SK-N-SH (cell line): ENCODE data around the gene RAB3IL1. TPM values are rescaled to one million over a fixed set of nuclear protein-coding genes. Genes with fewer than 3 reads are reported as not detected.

Experiments used
- CTCF ChIA-PET: fragments of 300-600, 350-600 bp; formaldehyde crosslinking; extraction: SDS; loops from one replicate; lab custom pipeline; 2021; lab: Yijun Ruan, JAX
- POLR2A ChIA-PET: fragments of 350-600 bp; sonication (Branson Sonifier 250); formaldehyde crosslinking; extraction: SDS; loops from one replicate; lab custom pipeline; 2020; ENCODE audit warnings: antibody characterized with exemption, inconsistent platforms; lab: Yijun Ruan, JAX
- DNase-seq: peaks from one replicate; pipeline ENCODE4 v3.0.0; 2012
- H2AFZ ChIP-seq: fragments of 200-600 bp; sonication (generic); 2 replicates; pipeline ENCODE4 v1.8.1; 2016; ENCODE audit warnings: antibody characterized with exemption, mild to moderate bottlenecking, low read depth
- H3F3A ChIP-seq: fragments of 200-600 bp; sonication (generic); replicated peaks from 2 replicates; pipeline ENCODE3; 2016; ENCODE audit warnings: antibody characterized with exemption, mild to moderate bottlenecking; ENCODE audit not compliant: insufficient read depth
- H3K27ac ChIP-seq, 2 experiments: fragments of 200-500 bp in 1 of 2; fragments of 200-600 bp in 1 of 2; sonication (Bioruptor generic) in 1 of 2; sonication (generic), shearing (Covaris generic) in 1 of 2; 2 replicates each; pipeline versions ENCODE4 v1.5.1 to v1.6.1; 2014 to 2016; ENCODE audit warnings: low read depth in 2 of 2, inconsistent platforms in 1 of 2, low read length in 1 of 2, mild to moderate bottlenecking in 1 of 2, mixed read lengths in 1 of 2
- H3K27me3 ChIP-seq: fragments of 200-600 bp; sonication (generic), shearing (Covaris generic); 2 replicates; pipeline ENCODE4 v1.6.1; 2016; ENCODE audit warnings: mixed run types; ENCODE audit not compliant: insufficient read depth
- H3K36me3 ChIP-seq, 2 experiments: fragments of 200-500 bp in 1 of 2; fragments of 200-600 bp in 1 of 2; sonication (Bioruptor generic) in 1 of 2; sonication (generic) in 1 of 2; replicated peaks in 1 of 2; 2 replicates each; pipeline versions ENCODE3 to v1.5.1; 2014 to 2016; ENCODE audit warnings: low read length in 1 of 2, mild to moderate bottlenecking in 1 of 2; ENCODE audit not compliant: insufficient read depth in 2 of 2, control insufficient read depth in 1 of 2
- H3K4me1 ChIP-seq, 2 experiments: fragments of 200-500 bp in 1 of 2; fragments of 200-600 bp in 1 of 2; sonication (Bioruptor generic) in 1 of 2; sonication (generic), shearing (Covaris generic) in 1 of 2; 2 replicates each; pipeline versions ENCODE4 v1.5.1 to v1.6.1; 2014 to 2016; ENCODE audit warnings: low read depth in 1 of 2, low read length in 1 of 2, mixed run types in 1 of 2; ENCODE audit not compliant: insufficient read depth in 2 of 2, control insufficient read depth in 1 of 2
- H3K4me2 ChIP-seq: fragments of 200-600 bp; sonication (generic), shearing (Covaris generic); 2 replicates; pipeline ENCODE4 v1.6.1; 2017; ENCODE audit warnings: mixed run types
- H3K4me3 ChIP-seq, 2 experiments: fragments of 200-500 bp in 1 of 2; fragments of 200-600 bp in 1 of 2; sonication (Bioruptor generic) in 1 of 2; sonication (generic), shearing (Covaris generic) in 1 of 2; 2 replicates each; pipeline versions ENCODE4 v1.5.1 to v1.8.1; 2014 to 2016; ENCODE audit warnings: low read depth in 2 of 2, inconsistent platforms in 1 of 2, low read length in 1 of 2, mild to moderate bottlenecking in 1 of 2, mixed read lengths in 1 of 2, moderate library complexity in 1 of 2
- H3K79me2 ChIP-seq: fragments of 200-600 bp; sonication (generic); 2 replicates; pipeline ENCODE4 v1.8.1; 2017; ENCODE audit warnings: mild to moderate bottlenecking; ENCODE audit not compliant: insufficient read depth
- H3K9ac ChIP-seq: fragments of 200-600 bp; sonication (generic); 2 replicates; pipeline ENCODE4 v1.6.1; 2017; ENCODE audit warnings: mixed run types
- H3K9me2 ChIP-seq: fragments of 200-600 bp; sonication (generic); 2 replicates; pipeline ENCODE4 v1.6.1; 2017; ENCODE audit warnings: mixed run types
- H3K9me3 ChIP-seq: fragments of 200-600 bp; sonication (generic); 2 replicates; pipeline ENCODE4 v1.6.1; 2017; ENCODE audit warnings: mixed run types, mild to moderate bottlenecking, moderate library complexity
- H4K20me1 ChIP-seq: fragments of 200-600 bp; sonication (generic); 2 replicates; pipeline ENCODE4 v1.6.1; 2017; ENCODE audit warnings: mild to moderate bottlenecking, mixed run types; ENCODE audit not compliant: insufficient read depth
- ELF1 ChIP-seq: IDR thresholded peaks from 2 replicates; pipeline ENCODE4 v1.4.0; 2012
- FOSL2 ChIP-seq: IDR thresholded peaks from 2 replicates; pipeline ENCODE4 v1.4.0; 2012; ENCODE audit warnings: low read depth, mild to moderate bottlenecking, moderate library complexity, borderline replicate concordance
- FOXJ3 ChIP-seq: sonication (generic); formaldehyde crosslinking; IDR thresholded peaks from 2 replicates; pipeline ENCODE4 v1.5.1; 2020; ENCODE audit warnings: mild to moderate bottlenecking, missing genetic modification reagents
- FOXM1 ChIP-seq: IDR thresholded peaks from 2 replicates; pipeline ENCODE4 v1.4.0; 2012; ENCODE audit warnings: low read depth, mild to moderate bottlenecking
- JUND ChIP-seq: IDR thresholded peaks from 2 replicates; pipeline ENCODE4 v1.4.0; 2012
- NRF1 ChIP-seq: IDR thresholded peaks from 2 replicates; pipeline ENCODE4 v1.6.1; 2012; ENCODE audit warnings: low read depth, mild to moderate bottlenecking, low read length
- POLR2AphosphoS5 ChIP-seq: IDR thresholded peaks from 2 replicates; pipeline ENCODE4 v1.6.1; 2012; ENCODE audit warnings: low read depth, low read length
- RFX5 ChIP-seq: IDR thresholded peaks from 2 replicates; pipeline ENCODE4 v1.6.1; 2012; ENCODE audit warnings: mild to moderate bottlenecking, improper control_type of control experiment, low read length
- RXRA ChIP-seq: IDR thresholded peaks from 2 replicates; pipeline ENCODE4 v1.4.0; 2012; ENCODE audit warnings: low read depth, mild to moderate bottlenecking, borderline replicate concordance
- SIN3A ChIP-seq: IDR thresholded peaks from 2 replicates; pipeline ENCODE4 v1.6.1; 2012; ENCODE audit warnings: low read depth, mild to moderate bottlenecking, low read length, moderate library complexity, borderline replicate concordance
- SMC3 ChIP-seq: IDR thresholded peaks from 2 replicates; pipeline ENCODE4 v1.6.1; 2012; ENCODE audit warnings: low read depth, low read length, improper control_type of control experiment
- TAF1 ChIP-seq: IDR thresholded peaks from 2 replicates; pipeline ENCODE4 v1.6.1; 2012; ENCODE audit warnings: low read depth, mild to moderate bottlenecking, low read length, moderate library complexity, borderline replicate concordance
- TCF12 ChIP-seq: IDR thresholded peaks from 2 replicates; pipeline ENCODE4 v1.4.0; 2012
- USF1 ChIP-seq: IDR thresholded peaks from 2 replicates; pipeline ENCODE4 v1.4.0; 2012; ENCODE audit warnings: low read depth, borderline replicate concordance
- USF2 ChIP-seq: fragments of 150-350 bp; IDR thresholded peaks from 2 replicates; pipeline ENCODE4 v1.6.1; 2017; ENCODE audit warnings: antibody characterized with exemption, low read length, low read depth, borderline replicate concordance
- YY1 ChIP-seq: IDR thresholded peaks from 2 replicates; pipeline ENCODE4 v1.4.0; 2012; ENCODE audit warnings: low read depth, mild to moderate bottlenecking
- WGBS: methylation state at CpG from one replicate; pipeline ENCODE4 v1.1.6; 2017; ENCODE audit warnings: low lambda C conversion rate; 5-methylcytosine and 5-hydroxymethylcytosine counted together
- polyA plus RNA-seq, 3 experiments: library from polyadenylated mRNA; depleted of rRNA; stranded (reverse); fragments of >200 nt; gene quantifications; 2 replicates each; pipeline ENCODE4 v1.2.3, GENCODE V29; 2012
- TF ChIP-seq, protein P1 (sequence below): IDR thresholded peaks from 2 replicates; pipeline ENCODE4 v1.4.0; 2012; ENCODE audit warnings: low read depth
- TF ChIP-seq, protein P2 (sequence below): fragments of 150-350 bp; IDR thresholded peaks from 2 replicates; pipeline ENCODE4 v1.6.1; 2016; ENCODE audit warnings: mild to moderate bottlenecking, low read depth, low read length

The RAB3IL1 gene
- polyA plus RNA-seq, 1 of the 3 experiments (the other 2 are of a cell fraction), result 10.2 TPM

DNA sequence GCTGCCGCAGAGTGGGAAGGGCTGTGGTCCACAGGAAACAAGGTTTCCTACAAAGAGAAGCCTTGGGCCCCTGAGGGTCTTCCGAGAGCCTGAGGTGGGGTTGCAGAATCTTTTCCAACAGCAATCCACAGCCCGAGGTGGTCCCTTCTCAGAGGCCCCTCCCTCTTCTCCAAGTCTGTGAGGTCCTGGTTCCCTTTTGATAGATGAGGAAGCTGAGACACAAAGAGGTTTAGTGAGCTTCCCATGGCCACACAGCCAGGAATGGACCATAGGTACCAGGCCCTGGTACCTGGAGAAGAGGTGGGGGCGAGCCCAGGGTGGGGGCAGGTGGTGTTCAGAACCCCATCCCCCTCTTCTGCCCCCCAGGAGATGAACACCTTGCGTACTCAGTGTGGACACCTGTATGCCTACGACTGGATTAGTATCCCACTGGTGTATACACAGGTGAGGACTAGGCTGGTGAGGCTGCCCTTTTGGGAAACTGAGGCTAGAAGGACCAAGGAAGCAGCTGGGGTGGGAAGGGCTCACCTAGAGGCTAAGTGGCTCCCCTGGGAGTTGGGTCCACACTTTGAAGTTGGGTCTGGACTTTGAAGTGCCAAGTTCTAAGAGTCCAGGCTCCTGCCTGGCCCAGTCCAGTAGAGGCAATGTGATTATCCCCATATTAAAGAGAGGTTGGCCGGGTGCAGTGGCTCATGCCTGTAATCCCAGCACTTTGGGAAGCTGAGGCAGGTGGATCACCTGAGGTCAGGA, 39.8 kb upstream of the RAB3IL1 start:
- Histone ChIP-seq H3K4me1 (no peaks in the 10 kb centered on the region), H3K27me3 (no peaks in the 10 kb centered on the region), H4K20me1 (no peaks in the 10 kb centered on the region; the same call in 1 of the 2 replicates), H3K79me2 (no peaks in the 10 kb centered on the region), H3K9me3 (no peaks in the 10 kb centered on the region), H3K36me3 (no peaks in the 10 kb centered on the region), H3F3A (no peaks in the 10 kb centered on the region), H3K4me2 (no peak overlapping the region), H3K4me3 (no peak overlapping the region), H3K27ac (no peak overlapping the region), H3K9me2 (no peaks in the 10 kb centered on the region), H2AFZ (no peak overlapping the region), H3K9ac (no peak overlapping the region)
- DNase-seq, result no peak
- WGBS, result 89% methylated on average over 7 of the region's 7 CpGs
- POLR2A ChIA-PET, result interaction anchor here (1.2 to 4.1 kb wide), 2 partner anchors 8 to 10 kb away, joined by 3 to 17 read pairs; partner anchors contain the start of genes BEST1 and FTH1
- CTCF ChIA-PET, result interaction anchor here (1.5 to 7.4 kb wide), 3 partner anchors 9 to 125 kb away, joined by 6 to 47 read pairs (median 6); no protein-coding TSS in a partner anchor
- TF ChIP-seq USF2, result no peak
- no peak for TF ChIP-seq YY1
- TF ChIP-seq FOXJ3, result no peak
- TF ChIP-seq, protein P1, sequence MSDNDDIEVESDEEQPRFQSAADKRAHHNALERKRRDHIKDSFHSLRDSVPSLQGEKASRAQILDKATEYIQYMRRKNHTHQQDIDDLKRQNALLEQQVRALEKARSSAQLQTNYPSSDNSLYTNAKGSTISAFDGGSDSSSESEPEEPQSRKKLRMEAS, result no peak
- TF ChIP-seq RFX5, result no peak
- no peak for TF ChIP-seq TCF12
- no peak for TF ChIP-seq FOXM1
- TF ChIP-seq, protein P2, sequence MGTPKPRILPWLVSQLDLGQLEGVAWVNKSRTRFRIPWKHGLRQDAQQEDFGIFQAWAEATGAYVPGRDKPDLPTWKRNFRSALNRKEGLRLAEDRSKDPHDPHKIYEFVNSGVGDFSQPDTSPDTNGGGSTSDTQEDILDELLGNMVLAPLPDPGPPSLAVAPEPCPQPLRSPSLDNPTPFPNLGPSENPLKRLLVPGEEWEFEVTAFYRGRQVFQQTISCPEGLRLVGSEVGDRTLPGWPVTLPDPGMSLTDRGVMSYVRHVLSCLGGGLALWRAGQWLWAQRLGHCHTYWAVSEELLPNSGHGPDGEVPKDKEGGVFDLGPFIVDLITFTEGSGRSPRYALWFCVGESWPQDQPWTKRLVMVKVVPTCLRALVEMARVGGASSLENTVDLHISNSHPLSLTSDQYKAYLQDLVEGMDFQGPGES, result no peak
- TF ChIP-seq USF1, result no peak
- TF ChIP-seq RXRA, result no peak
- no peak for TF ChIP-seq JUND
- TF ChIP-seq POLR2AphosphoS5, result no peak

DNA sequence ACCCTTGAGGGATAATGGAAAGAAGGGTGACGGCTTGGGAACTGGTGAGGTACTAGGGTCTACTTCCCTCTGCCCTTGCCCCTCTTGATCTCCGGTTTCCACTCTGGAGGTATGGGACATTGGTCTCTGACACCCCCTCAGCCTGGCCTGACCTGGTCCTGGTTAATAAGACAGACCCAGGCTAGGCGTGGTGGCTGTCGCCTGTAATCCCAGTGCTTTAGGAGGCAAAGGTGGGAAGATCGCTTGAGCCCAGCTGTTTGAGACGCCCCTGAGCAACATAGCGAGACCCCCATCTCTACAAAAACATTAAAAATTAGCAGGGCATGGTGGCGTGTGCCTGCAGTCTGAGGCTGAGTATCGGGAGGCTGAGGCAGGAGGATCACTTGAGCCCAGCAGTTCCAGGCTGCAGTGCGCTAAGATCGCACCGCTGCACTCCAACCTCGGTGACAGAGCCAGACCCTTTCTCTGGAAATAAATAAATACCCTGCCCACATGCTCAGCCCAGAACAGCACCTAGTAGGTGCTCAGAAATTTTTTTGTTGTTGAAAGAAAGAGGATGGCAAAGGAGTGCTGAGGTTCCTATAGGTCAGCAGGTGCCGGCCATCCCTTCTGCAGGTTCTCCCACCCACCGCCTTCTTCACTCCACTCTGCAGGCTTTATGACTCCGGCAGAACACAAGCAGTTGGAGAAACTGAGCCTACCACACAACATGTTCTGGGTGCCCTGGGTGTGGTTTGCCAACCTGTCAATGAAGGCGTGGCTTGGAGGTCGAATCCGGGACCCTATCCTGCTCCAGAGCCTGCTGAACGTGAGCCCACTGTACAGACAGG, 39.0 kb upstream of the RAB3IL1 start:
- TF ChIP-seq YY1 (no peak), SMC3 (no peak), FOSL2 (no peak), TAF1 (no peak), NRF1 (no peak), ELF1 (no peak), RFX5 (no peak), USF1 (no peak), SIN3A (no peak)
- TF ChIP-seq, all 33 proteins: peak for 0
- Histone ChIP-seq H3K9ac (no peak overlapping the region), H3K9me2 (no peaks in the 10 kb centered on the region), H3K36me3 (no peaks in the 10 kb centered on the region), H4K20me1 (no peaks in the 10 kb centered on the region), H3K27ac (no peak overlapping the region), H3K79me2 (no peaks in the 10 kb centered on the region), H3K27me3 (no peaks in the 10 kb centered on the region), H3F3A (no peaks in the 10 kb centered on the region), H2AFZ (no peak overlapping the region), H3K9me3 (no peaks in the 10 kb centered on the region), H3K4me2 (no peak overlapping the region), H3K4me1 (no peaks in the 10 kb centered on the region), H3K4me3 (no peak overlapping the region)
- whole genome bisulfite sequencing, result 85% methylated on average over 16 of the region's 20 CpGs
- no peak for DNase-seq
- ChIA-PET CTCF (interaction anchor here (1.3 to 7.4 kb wide), 3 partner anchors 9 to 58 kb away, joined by 5 to 47 read pairs (median 6); no protein-coding TSS in a partner anchor), POLR2A (interaction anchor here (4.1 kb wide), 1 partner anchor 11 kb away, joined by 17 read pairs; the partner anchor contains the start of gene FTH1)
